ENCODE measurements around the gene SCO1.

- TF ChIP-seq CTCF (IDR thresholded peaks at IDR 0.05; ENCODE audit: insufficient read depth, low read depth, low read length): no peak
- no peak for TF ChIP-seq EZH2 (IDR thresholded peaks at IDR 0.05; ENCODE audit: insufficient read depth, low read length)
Measured at GRCh38 chr17:10661437-10661836, 35.9 kb downstream of the SCO1 start.

Data from astrocyte (in vitro differentiated cells and primary cell).